Skeletal muscle satellite cell (primary cell): ENCODE data around the gene TEX11.
"Not testable (repeated sequence)": the region's sequence is repeated elsewhere in the genome, so short reads cannot be mapped to it uniquely, and the experiment has no call there.

ENCODE experiments used
- H3K27me3 ChIP-seq: 2 replicates; pipeline ENCODE4 v1.7.0; 2013; ENCODE audit warnings: low read length; ENCODE audit not compliant: control insufficient read depth, insufficient read depth
- H3K36me3 ChIP-seq: 2 replicates; pipeline ENCODE4 v1.7.0; 2013; ENCODE audit warnings: mild to moderate bottlenecking, control low read depth, low read length; ENCODE audit not compliant: insufficient read depth
- H3K4me1 ChIP-seq: 2 replicates; pipeline ENCODE4 v1.7.0; 2013; ENCODE audit warnings: low read length; ENCODE audit not compliant: control insufficient read depth, insufficient read depth
- H3K4me2 ChIP-seq: 2 replicates; pipeline ENCODE4 v1.7.0; 2013; ENCODE audit warnings: mild to moderate bottlenecking, low read length
- H3K4me3 ChIP-seq: 2 replicates; pipeline ENCODE4 v1.7.0; 2013; ENCODE audit warnings: low read length
- H3K9ac ChIP-seq: 2 replicates; pipeline ENCODE4 v1.7.0; 2013; ENCODE audit warnings: mild to moderate bottlenecking, low read depth, low read length, moderate library complexity
- H3K9me3 ChIP-seq: replicated peaks from 2 replicates; pipeline ENCODE4 v1.7.0; 2013; ENCODE audit warnings: mild to moderate bottlenecking, control low read depth, low read length

TEX11 gene

GRCh38 chrX:70754169-70754848, 154.2 kb downstream of the TEX11 start:
- H3K9ac ChIP-seq, result no peak overlapping the region
- H3K4me3 ChIP-seq, result no peak overlapping the region
- no peaks in the 10 kb centered on the region for H3K36me3 ChIP-seq
- H3K4me1 ChIP-seq, result no peaks in the 10 kb centered on the region
- H3K27me3 ChIP-seq, result no peaks in the 10 kb centered on the region
- H3K9me3 ChIP-seq, result no peaks in the 10 kb centered on the region
- no peak overlapping the region for H3K4me2 ChIP-seq

GRCh38 chrX:70733774-70734173, 174.7 kb downstream of the TEX11 start:
- H3K27me3 ChIP-seq, H3K4me1 ChIP-seq, H3K4me2 ChIP-seq, H3K9me3 ChIP-seq, H3K4me3 ChIP-seq, H3K9ac ChIP-seq, H3K36me3 ChIP-seq: not testable (repeated sequence)

- not testable (repeated sequence) for H3K36me3 ChIP-seq, H3K9ac ChIP-seq, H3K4me2 ChIP-seq, H3K27me3 ChIP-seq, H3K4me3 ChIP-seq, H3K4me1 ChIP-seq, H3K9me3 ChIP-seq
Observed at GRCh38 chrX:70727961-70728360, 180.6 kb downstream of the TEX11 start.

- Histone ChIP-seq H3K4me1 (no peaks in the 10 kb centered on the region), H3K27me3 (no peaks in the 10 kb centered on the region), H3K36me3 (no peaks in the 10 kb centered on the region), H3K9ac (no peak overlapping the region), H3K4me3 (no peak overlapping the region), H3K4me2 (no peak overlapping the region), H3K9me3 (no peaks in the 10 kb centered on the region)
Observed at GRCh38 chrX:70720721-70721120, 187.8 kb downstream of the TEX11 start.

GRCh38 chrX:70711336-70711735, 197.2 kb downstream of the TEX11 start:
- H3K9ac ChIP-seq, H3K9me3 ChIP-seq, H3K4me1 ChIP-seq, H3K4me3 ChIP-seq, H3K27me3 ChIP-seq, H3K4me2 ChIP-seq, H3K36me3 ChIP-seq: not testable (repeated sequence)

GRCh38 chrX:70694339-70695122, 214.0 kb downstream of the TEX11 start:
- Histone ChIP-seq H3K27me3 (no peaks in the 10 kb centered on the region), H3K9ac (no peak overlapping the region), H3K4me2 (no peak overlapping the region)

GRCh38 chrX:70679455-70679854, 229.1 kb downstream of the TEX11 start:
- H3K9ac ChIP-seq, H3K36me3 ChIP-seq, H3K9me3 ChIP-seq, H3K4me2 ChIP-seq, H3K4me1 ChIP-seq, H3K4me3 ChIP-seq, H3K27me3 ChIP-seq: not testable (repeated sequence)

More at GRCh38 chrX:70694339-70695122, 214.0 kb downstream of the TEX11 start:
- Histone ChIP-seq H3K9me3 (no peaks in the 10 kb centered on the region), H3K36me3 (no peaks in the 10 kb centered on the region), H3K4me1 (no peaks in the 10 kb centered on the region), H3K4me3 (no peak overlapping the region)

GRCh38 chrX:70675284-70675683, 233.2 kb downstream of the TEX11 start:
- no peaks in the 10 kb centered on the region for H3K4me1 ChIP-seq
- H3K4me3 ChIP-seq, result no peak overlapping the region
- no peaks in the 10 kb centered on the region for H3K9me3 ChIP-seq
- H3K27me3 ChIP-seq, result peaks cover 2% of the 10 kb centered on the region
- H3K36me3 ChIP-seq, result no peaks in the 10 kb centered on the region
- H3K9ac ChIP-seq, result no peak overlapping the region
- no peak overlapping the region for H3K4me2 ChIP-seq

GRCh38 chrX:70672326-70672725, 236.2 kb downstream of the TEX11 start:
- Histone ChIP-seq H3K4me3 (no peak overlapping the region), H3K9ac (no peak overlapping the region), H3K4me1 (no peaks in the 10 kb centered on the region), H3K27me3 (peaks cover 9% of the 10 kb centered on the region), H3K4me2 (no peak overlapping the region), H3K36me3 (no peaks in the 10 kb centered on the region), H3K9me3 (no peaks in the 10 kb centered on the region)

GRCh38 chrX:70669120-70669519, 239.4 kb downstream of the TEX11 start:
- H3K9me3 ChIP-seq, result no peaks in the 10 kb centered on the region
- no peak overlapping the region for H3K4me3 ChIP-seq
- peaks cover 21% of the 10 kb centered on the region for H3K27me3 ChIP-seq
- no peaks in the 10 kb centered on the region for H3K36me3 ChIP-seq
- H3K4me2 ChIP-seq, result no peak overlapping the region
- H3K9ac ChIP-seq, result no peak overlapping the region
- H3K4me1 ChIP-seq, result no peaks in the 10 kb centered on the region

- Histone ChIP-seq H3K4me2 (no peak overlapping the region), H3K36me3 (no peaks in the 10 kb centered on the region), H3K9me3 (no peaks in the 10 kb centered on the region), H3K4me3 (no peak overlapping the region), H3K9ac (no peak overlapping the region), H3K4me1 (no peaks in the 10 kb centered on the region), H3K27me3 (peaks cover 25% of the 10 kb centered on the region)
Observed at GRCh38 chrX:70664726-70665125, 243.8 kb downstream of the TEX11 start.

GRCh38 chrX:70661124-70661523, 247.4 kb downstream of the TEX11 start:
- H3K9me3 ChIP-seq, H3K36me3 ChIP-seq, H3K4me1 ChIP-seq, H3K9ac ChIP-seq, H3K4me3 ChIP-seq, H3K4me2 ChIP-seq: not testable (repeated sequence)
- peaks cover 17% of the 10 kb centered on the region for H3K27me3 ChIP-seq
